Lower lobe of right lung (tissue), 2 donors: ENCODE measurements around the gene REXO1. TPM values are rescaled to one million over a fixed set of nuclear protein-coding genes. Genes with fewer than 3 reads are reported as not detected.

ENCODE experiments used
- ATAC-seq, 2 donors: fragments of 200-7000 bp; cut with Tn5 transposase; one replicate each; pipeline ENCODE4 v1.9.1; 2020 to 2022; ENCODE audit warnings: mild to moderate bottlenecking in 2 of 2, moderate library complexity in 2 of 2
- DNase-seq: peaks from one replicate; pipeline ENCODE4 v3.0.0-alpha.2; 2020
- H3K27ac ChIP-seq: fragments of 200-600 bp; one replicate; pipeline ENCODE4 v1.8.0; 2022
- H3K27me3 ChIP-seq: fragments of 200-600 bp; one replicate; pipeline ENCODE4 v1.8.0; 2022; ENCODE audit warnings: low read depth
- H3K36me3 ChIP-seq: fragments of 200-600 bp; one replicate; pipeline ENCODE4 v1.8.0; 2022; ENCODE audit warnings: mild to moderate bottlenecking
- H3K4me1 ChIP-seq: fragments of 200-600 bp; one replicate; pipeline ENCODE4 v1.8.0; 2022
- H3K4me3 ChIP-seq: fragments of 200-600 bp; one replicate; pipeline ENCODE4 v1.8.0; 2022; ENCODE audit warnings: mild to moderate bottlenecking
- H3K9me3 ChIP-seq: fragments of 200-600 bp; one replicate; pipeline ENCODE4 v1.8.0; 2022
- intact Hi-C: fragments of 100-400 bp; cut with DNase I; formaldehyde crosslinking; loops from one replicate; pipeline ENCODE4 v1.11.0; 2022
- total RNA-seq: library from RNA; stranded (reverse); fragmentation: NEBNext Ultra II Directional; extraction: Animal tissue kit (Norgen Biotek cat#: 25700); gene quantifications from one replicate; pipeline ENCODE4 v1.2.1, GENCODE V29; 2021
- TF ChIP-seq, protein P1 (sequence below): fragments of 200-600 bp; IDR thresholded peaks from one replicate; pipeline ENCODE4 v1.8.0; 2022; ENCODE audit warnings: antibody characterized with exemption, mild to moderate bottlenecking
- donor health status: DM: no; HTN: yes; CAD: no; lungs with severe emphysema.

The REXO1 gene
- total RNA-seq, 1 donor from 2014 or later: 29.1 TPM

DNA sequence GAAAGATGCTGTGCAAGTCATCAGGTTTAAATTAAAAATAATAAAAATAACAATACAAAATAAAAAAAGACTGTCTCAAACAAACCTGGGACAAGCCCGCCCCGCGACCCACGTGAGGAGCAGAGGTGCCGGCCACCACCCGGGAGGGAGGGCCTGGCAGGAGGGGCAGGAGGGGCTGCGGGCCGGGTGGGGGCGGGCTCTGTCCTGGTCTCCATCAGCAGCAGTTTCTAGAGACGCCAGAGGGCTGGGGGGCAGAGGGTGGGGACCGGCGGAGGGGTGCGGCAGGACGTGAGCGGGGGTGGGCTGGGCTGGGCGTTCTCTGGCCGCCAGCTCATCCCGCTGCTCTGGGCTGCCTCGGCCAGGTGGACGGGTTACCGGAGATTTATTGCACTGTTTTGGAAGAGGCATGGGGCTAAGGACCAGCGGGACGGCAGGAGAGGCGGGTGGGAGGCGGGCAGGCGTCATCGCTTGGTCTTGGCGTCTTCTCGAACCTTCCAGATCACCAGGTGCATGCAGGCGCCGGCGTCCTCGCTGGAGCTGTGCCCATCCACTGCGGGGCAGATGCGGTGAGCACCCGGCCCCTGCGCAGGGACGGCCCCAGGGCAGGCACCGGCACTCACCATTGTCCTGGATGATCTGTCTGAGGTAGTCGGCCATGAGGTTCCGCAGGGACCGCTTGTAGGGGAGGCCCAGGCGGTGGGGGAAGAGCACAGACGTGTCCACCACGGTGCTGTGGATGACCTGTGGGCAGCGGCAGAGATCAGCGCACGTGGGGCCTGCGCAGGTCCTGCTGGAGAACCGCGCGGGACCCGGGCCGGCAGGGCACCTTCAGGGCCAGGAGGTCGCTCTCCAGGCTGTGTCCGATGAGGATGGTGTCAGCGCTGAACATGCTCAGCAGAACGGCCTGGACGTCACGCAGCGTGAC lies 32.4 kb downstream of the REXO1 start:
- TF ChIP-seq, protein P1, sequence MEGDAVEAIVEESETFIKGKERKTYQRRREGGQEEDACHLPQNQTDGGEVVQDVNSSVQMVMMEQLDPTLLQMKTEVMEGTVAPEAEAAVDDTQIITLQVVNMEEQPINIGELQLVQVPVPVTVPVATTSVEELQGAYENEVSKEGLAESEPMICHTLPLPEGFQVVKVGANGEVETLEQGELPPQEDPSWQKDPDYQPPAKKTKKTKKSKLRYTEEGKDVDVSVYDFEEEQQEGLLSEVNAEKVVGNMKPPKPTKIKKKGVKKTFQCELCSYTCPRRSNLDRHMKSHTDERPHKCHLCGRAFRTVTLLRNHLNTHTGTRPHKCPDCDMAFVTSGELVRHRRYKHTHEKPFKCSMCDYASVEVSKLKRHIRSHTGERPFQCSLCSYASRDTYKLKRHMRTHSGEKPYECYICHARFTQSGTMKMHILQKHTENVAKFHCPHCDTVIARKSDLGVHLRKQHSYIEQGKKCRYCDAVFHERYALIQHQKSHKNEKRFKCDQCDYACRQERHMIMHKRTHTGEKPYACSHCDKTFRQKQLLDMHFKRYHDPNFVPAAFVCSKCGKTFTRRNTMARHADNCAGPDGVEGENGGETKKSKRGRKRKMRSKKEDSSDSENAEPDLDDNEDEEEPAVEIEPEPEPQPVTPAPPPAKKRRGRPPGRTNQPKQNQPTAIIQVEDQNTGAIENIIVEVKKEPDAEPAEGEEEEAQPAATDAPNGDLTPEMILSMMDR: no peak
- H3K4me1 ChIP-seq: peaks cover 14% of the 10 kb centered on the region
- no peak for ATAC-seq
- no peak overlapping the region for H3K4me3 ChIP-seq
- no peak for DNase-seq
- no peaks in the 10 kb centered on the region for H3K9me3 ChIP-seq
- peaks cover 63% of the 10 kb centered on the region for H3K36me3 ChIP-seq
- no peaks in the 10 kb centered on the region for H3K27me3 ChIP-seq
- H3K27ac ChIP-seq: no peak overlapping the region
- intact Hi-C loops: no loop called here

- TF ChIP-seq, protein P1: no peak
- H3K4me1 ChIP-seq: peaks cover 14% of the 10 kb centered on the region
- no peaks in the 10 kb centered on the region for H3K27me3 ChIP-seq
- no peak overlapping the region for H3K27ac ChIP-seq
- intact Hi-C loops: no loop called here
- DNase-seq (no peak), ATAC-seq (no peak)
- H3K4me3 ChIP-seq: no peak overlapping the region
- H3K36me3 ChIP-seq: peaks cover 54% of the 10 kb centered on the region
- no peaks in the 10 kb centered on the region for H3K9me3 ChIP-seq
These were observed 33.3 kb downstream of the REXO1 start for GRCh38 chr19:1814833-1815604.

DNA sequence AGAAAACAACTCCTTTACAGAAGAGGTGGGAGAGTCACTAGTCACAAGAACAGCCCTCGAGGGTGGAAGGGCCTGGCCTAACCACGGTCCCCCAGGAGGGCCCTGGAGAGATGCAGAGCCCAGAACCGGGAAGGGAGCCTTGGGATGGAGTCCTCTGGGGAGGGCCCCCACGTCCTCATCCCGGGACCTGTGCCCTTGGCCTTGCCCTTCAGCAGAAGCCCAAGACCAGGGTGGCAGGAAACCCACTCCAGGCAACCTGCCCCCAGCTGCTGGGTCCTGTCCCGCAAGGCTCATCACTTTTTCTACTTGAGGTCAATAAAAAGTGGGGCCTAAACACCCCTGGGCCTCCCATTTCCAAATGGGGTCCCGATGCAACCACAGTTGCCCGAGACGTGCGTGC lies 33.9 kb downstream of the REXO1 start:
- TF ChIP-seq, protein P1: no peak
- Histone ChIP-seq H3K36me3 (peaks cover 48% of the 10 kb centered on the region), H3K9me3 (no peaks in the 10 kb centered on the region), H3K4me3 (no peak overlapping the region), H3K27ac (no peak overlapping the region), H3K27me3 (no peaks in the 10 kb centered on the region), H3K4me1 (peaks cover 14% of the 10 kb centered on the region)
- intact Hi-C loops: no loop called here
- no peak for ATAC-seq
- no peak for DNase-seq

DNA sequence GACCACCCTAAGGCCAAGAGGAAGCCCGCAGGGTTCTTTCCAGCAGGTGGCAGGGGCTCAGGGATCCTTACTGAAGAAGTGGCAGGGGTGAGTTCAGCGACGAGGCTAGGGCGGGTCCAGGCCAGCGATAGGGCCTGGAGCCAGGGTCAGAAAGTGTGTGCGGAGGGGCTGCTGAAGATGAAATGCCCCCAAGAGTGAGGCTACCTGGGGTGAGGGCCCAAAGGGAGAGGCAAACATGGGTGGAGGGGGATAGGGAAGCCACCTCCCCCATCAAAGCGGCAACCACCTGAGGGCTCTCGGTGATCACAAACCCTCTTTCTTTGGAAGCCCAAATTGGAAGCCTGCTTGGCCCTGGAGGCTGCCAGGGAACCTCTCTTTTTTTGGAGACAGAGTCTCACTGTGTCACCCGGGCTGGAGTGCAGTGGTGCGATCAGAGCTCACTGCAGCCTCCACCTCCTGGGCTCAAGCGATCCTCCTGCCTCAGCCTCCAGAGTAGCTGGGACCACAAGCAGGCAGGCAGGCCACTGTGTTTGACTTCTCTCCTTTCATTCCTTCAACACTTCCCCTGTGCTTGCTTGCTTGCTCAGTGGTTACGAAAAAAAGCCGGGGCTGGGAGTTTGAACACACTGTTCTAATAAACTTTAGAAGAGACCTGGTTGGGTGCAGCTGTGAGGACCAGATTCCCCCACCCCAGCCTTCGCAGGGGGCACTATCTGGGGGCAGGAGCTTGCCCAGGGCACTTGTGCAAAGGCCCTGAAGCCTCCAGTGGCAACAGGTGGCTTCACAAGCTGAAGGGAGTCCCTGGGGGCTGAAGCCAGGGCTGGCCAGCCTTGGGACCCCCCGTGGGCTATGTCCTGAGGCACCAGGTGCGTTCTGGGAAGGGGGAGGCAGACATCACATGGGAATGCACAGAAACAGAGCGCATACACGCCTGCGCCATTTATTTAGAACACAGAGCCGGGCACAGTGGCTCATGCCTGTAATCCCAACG lies 34.8 kb downstream of the REXO1 start:
- TF ChIP-seq, protein P1: no peak
- H3K27ac ChIP-seq: peak overlapping the region; percentile 69
- peak overlapping the region; percentile 67 for H3K4me3 ChIP-seq
- DNase-seq (no peak), ATAC-seq (no peak)
- H3K27me3 ChIP-seq: no peaks in the 10 kb centered on the region
- peaks cover 14% of the 10 kb centered on the region for H3K4me1 ChIP-seq
- no peaks in the 10 kb centered on the region for H3K9me3 ChIP-seq
- H3K36me3 ChIP-seq: peaks cover 39% of the 10 kb centered on the region
- intact Hi-C loops: no loop called here
